Sigmoid colon (tissue), 7 donors: ENCODE data around the gene RGS11. TPM values are rescaled to one million over a fixed set of nuclear protein-coding genes. Genes with fewer than 3 reads are reported as not detected.

Source experiments
- DNase-seq: peaks from one replicate; pipeline ENCODE4 v3.0.0-alpha.2; 2019
- H3K27ac ChIP-seq, 4 donors: fragments of 200-600 bp; sonication (generic); one replicate each; pipeline ENCODE4 v1.5.1; 2016 to 2019; ENCODE audit warnings: mild to moderate bottlenecking in 1 of 4
- H3K27me3 ChIP-seq, 3 donors: fragments of 200-600 bp; sonication (generic); one replicate each; pipeline ENCODE4 v1.5.1; 2019; ENCODE audit warnings: mild to moderate bottlenecking in 1 of 3
- H3K36me3 ChIP-seq, 4 donors: fragments of 200-600 bp; sonication (generic); one replicate each; pipeline ENCODE4 v1.5.1; 2016 to 2019
- H3K4me1 ChIP-seq, 4 donors: fragments of 200-600 bp; sonication (generic); one replicate each; pipeline ENCODE4 v1.5.1; 2017 to 2019
- H3K4me3 ChIP-seq, 4 donors: fragments of 200-600 bp; sonication (generic); one replicate each; pipeline ENCODE4 v1.5.1; 2017 to 2019; ENCODE audit warnings: mild to moderate bottlenecking in 2 of 4, moderate library complexity in 1 of 4
- H3K9me3 ChIP-seq, 4 donors: fragments of 200-600 bp in 3 of 4; sonication (generic) in 3 of 4; one replicate each; pipeline versions ENCODE4 v1.5.1 to v1.6.1; 2013 to 2019
- EP300 ChIP-seq, 4 donors: sonication (generic); formaldehyde crosslinking; IDR thresholded peaks; one replicate each; pipeline ENCODE4 v1.6.1; 2017; ENCODE audit warnings: antibody characterized with exemption in 4 of 4
- POLR2A ChIP-seq, 2 donors: fragments of 450-650 bp; IDR thresholded peaks; one replicate each; pipeline ENCODE4 v1.6.1; 2016; ENCODE audit warnings: antibody characterized with exemption in 2 of 2, mild to moderate bottlenecking in 2 of 2, moderate library complexity in 2 of 2
- POLR2AphosphoS5 ChIP-seq, 4 donors: sonication (generic); formaldehyde crosslinking; IDR thresholded peaks; one replicate each; pipeline ENCODE4 v1.6.1; 2017; ENCODE audit warnings: antibody characterized with exemption in 4 of 4
- WGBS, 2 donors: extraction: QIAGEN DNeasy Blood & Tissue Kit; methylation state at CpG; one replicate each; pipeline ENCODE4 v1.1.7; 2013; 5-methylcytosine and 5-hydroxymethylcytosine counted together
- intact Hi-C: fragments of 100-400 bp; cut with DNase I; formaldehyde crosslinking; loops from one replicate; pipeline ENCODE4 v1.15.1; 2023
- polyA plus RNA-seq, 3 donors: library from polyadenylated mRNA; stranded (reverse); fragments of 200-250 nt; gene quantifications; one replicate each; pipeline ENCODE4 v1.2.3, GENCODE V29; 2013
- total RNA-seq, 4 donors: library from RNA; depleted of rRNA; stranded (reverse); fragments of >200 nt; gene quantifications; one replicate each; pipeline ENCODE4 v1.1.0, GENCODE V29; 2016
- TF ChIP-seq, protein P1 (sequence below), 4 experiments: fragments of 450-650 bp in 3 of 4; fragments of 200-600 bp in 1 of 4; IDR thresholded peaks; one replicate each; pipeline ENCODE4 v1.5.1; 2016 to 2019; ENCODE audit warnings: antibody characterized with exemption in 4 of 4, mild to moderate bottlenecking in 3 of 4, moderate library complexity in 2 of 4
- donor health status: healthy with polysubstance abuse.
- donor health status: Bipolar disorder and iron deficiency.
- donor health status: healthy.

Gene RGS11
- total and polyA plus RNA-seq, 7 donors = 0.23 to 24.9 (median 6.4) TPM

DNA sequence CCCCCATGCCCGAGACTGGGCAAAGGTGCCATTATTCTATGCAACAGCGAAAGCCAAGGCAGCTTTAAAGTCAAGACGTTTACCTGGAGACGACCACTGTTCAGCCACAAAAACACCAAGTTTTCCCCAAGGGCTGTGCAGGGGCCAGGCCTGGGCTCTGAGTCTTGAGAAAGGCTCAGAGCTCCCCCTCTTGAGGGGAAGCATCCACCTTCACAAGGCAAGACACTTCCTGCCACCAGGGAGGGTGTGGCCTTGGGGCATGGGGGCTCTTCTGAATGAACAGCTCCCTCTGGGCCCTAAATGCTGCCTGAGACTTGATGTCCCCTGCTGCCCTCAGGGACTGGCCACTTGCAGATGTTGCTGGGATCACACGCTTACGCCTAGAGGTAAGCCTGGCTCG is 33.7 kb upstream of the RGS11 start:
- H3K27me3 ChIP-seq = no peaks in the 10 kb centered on the region
- no peaks in the 10 kb centered on the region for H3K4me1 ChIP-seq
- H3K4me3 ChIP-seq = no peak overlapping the region
- H3K36me3 ChIP-seq = peaks cover 8 to 69% (median 33%) of the 10 kb centered on the region in 4 donors
- intact Hi-C loops = no loop called here
- DNase-seq = no peak
- no peak overlapping the region for H3K27ac ChIP-seq
- WGBS, 2 donors = 72 to 90% methylated on average over 7 of the region's 7 CpGs
- H3K9me3 ChIP-seq = no peaks in the 10 kb centered on the region
- TF ChIP-seq EP300 (IDR thresholded peaks at IDR 0.05) (no peak), POLR2A (IDR thresholded peaks at IDR 0.05) (no peak), POLR2AphosphoS5 (IDR thresholded peaks at IDR 0.05) (no peak)
- TF ChIP-seq, protein P1, sequence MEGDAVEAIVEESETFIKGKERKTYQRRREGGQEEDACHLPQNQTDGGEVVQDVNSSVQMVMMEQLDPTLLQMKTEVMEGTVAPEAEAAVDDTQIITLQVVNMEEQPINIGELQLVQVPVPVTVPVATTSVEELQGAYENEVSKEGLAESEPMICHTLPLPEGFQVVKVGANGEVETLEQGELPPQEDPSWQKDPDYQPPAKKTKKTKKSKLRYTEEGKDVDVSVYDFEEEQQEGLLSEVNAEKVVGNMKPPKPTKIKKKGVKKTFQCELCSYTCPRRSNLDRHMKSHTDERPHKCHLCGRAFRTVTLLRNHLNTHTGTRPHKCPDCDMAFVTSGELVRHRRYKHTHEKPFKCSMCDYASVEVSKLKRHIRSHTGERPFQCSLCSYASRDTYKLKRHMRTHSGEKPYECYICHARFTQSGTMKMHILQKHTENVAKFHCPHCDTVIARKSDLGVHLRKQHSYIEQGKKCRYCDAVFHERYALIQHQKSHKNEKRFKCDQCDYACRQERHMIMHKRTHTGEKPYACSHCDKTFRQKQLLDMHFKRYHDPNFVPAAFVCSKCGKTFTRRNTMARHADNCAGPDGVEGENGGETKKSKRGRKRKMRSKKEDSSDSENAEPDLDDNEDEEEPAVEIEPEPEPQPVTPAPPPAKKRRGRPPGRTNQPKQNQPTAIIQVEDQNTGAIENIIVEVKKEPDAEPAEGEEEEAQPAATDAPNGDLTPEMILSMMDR (IDR thresholded peaks at IDR 0.05) = no peak

DNA sequence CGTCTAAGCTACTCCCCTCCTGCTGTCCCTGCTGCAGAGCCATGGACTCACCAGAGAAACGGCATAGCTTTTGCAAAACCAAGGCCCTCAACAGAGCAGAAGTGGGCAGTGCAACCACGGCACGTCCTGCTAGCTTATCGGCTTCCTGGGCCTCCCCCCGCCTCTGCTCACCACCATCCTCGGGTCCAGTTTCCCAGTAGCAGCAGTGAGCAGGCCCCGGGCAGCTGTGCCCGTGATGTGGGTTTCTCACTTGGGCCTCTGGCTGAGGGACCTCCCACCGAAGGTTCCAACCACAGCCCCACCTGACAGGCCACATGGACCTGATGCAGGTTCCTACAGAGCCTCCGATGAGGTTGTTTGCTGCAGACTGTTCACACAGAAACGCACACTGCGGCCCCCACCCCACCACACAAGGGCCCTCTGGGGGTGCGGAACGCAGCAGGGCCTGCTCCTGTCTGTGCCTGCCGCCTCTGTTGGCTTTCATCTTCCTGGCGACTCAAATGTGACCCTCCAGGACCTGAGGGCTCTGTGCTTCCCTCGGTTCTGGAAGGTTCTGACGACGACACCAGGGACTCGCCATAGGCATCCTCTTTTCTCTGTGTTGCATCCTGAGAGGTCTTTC is 32.1 kb upstream of the RGS11 start:
- intact Hi-C loops = no loop called here
- Histone ChIP-seq H3K36me3 (peaks cover 0 to 67% (median 23%) of the 10 kb centered on the region in 4 donors), H3K4me1 (no peaks in the 10 kb centered on the region), H3K27ac (no peak overlapping the region), H3K9me3 (no peaks in the 10 kb centered on the region), H3K4me3 (no peak overlapping the region), H3K27me3 (no peaks in the 10 kb centered on the region)
- no peak for DNase-seq
- TF ChIP-seq EP300 (IDR thresholded peaks at IDR 0.05) = no peak
- TF ChIP-seq, protein P1 (IDR thresholded peaks at IDR 0.05) = no peak
- 84 to 91% methylated on average over 21 of the region's 21 CpGs for WGBS, 2 donors

DNA sequence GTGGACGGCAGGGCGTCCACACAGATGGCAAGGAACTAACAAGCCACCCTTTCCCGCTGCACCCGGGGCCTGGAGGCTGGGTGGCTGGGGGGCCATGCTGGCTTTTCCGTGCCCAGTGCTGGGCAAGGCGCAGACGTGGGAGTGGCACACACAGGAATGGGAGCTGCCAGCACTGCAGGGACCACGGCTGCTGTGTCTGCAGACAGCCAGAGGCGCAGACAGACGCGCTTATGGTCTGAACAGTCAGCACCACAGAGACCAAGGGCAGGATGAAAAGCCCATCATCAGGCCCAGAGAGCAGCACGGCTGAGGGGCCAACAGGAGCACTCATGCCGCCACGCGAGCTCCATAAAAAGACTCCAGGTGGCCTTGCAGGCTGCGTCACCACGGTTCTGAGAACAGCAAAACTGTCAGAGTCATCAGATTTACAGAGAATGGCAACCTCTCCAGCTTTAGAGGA is 31.2 kb upstream of the RGS11 start:
- intact Hi-C loops = no loop called here
- TF ChIP-seq POLR2A (IDR thresholded peaks at IDR 0.05) = no peak
- no peak for TF ChIP-seq POLR2AphosphoS5 (IDR thresholded peaks at IDR 0.05)
- TF ChIP-seq, protein P1 (IDR thresholded peaks at IDR 0.05) = no peak
- TF ChIP-seq EP300 (IDR thresholded peaks at IDR 0.05) = no peak
- 87 to 90% methylated on average over 17 of the region's 17 CpGs for WGBS, 2 donors
- Histone ChIP-seq H3K9me3 (no peaks in the 10 kb centered on the region), H3K36me3 (peaks cover 0 to 70% (median 21%) of the 10 kb centered on the region in 4 donors), H3K27me3 (no peaks in the 10 kb centered on the region), H3K4me1 (no peaks in the 10 kb centered on the region), H3K4me3 (no peak overlapping the region), H3K27ac (no peak overlapping the region)
- DNase-seq = no peak

DNA sequence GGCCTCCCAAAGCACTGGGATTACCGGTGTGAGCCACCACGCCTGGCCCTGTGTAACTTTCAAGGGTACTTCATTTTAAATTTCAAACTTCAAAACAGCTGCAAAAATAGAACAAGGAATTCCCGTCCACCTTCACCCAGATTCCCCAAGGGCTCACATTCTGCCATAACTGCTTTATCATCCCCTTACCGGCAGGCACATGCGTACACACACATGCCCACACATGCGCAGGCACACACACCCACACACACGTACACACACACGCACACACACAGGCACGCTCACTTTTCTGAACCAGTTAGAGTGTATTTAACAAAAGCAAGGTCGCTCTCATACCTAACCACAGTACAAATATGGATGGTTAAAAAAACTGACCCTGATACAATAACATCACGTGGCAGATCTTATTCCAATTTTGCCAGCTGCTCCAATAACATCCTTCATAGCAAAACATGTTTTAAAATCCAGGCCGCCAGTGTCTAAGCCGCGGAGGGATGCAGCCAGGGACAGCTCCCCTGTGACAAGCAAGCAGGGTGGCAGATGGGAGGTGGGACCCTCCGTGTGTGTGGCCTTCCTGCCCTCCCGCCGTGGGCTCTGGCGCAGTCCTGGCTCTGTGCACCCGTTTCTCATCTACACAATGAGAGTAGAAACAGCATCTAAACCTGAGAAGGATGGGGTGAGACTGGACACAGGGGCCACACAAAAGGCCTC is 30.3 kb upstream of the RGS11 start:
- intact Hi-C loops = no loop called here
- peaks cover 0 to 63% (median 16%) of the 10 kb centered on the region in 4 donors for H3K36me3 ChIP-seq
- 93 to 94% methylated on average over 19 of the region's 19 CpGs for WGBS, 2 donors

More for the DNA sequence above, 30.3 kb upstream of the RGS11 start:
- no peaks in the 10 kb centered on the region for H3K4me1 ChIP-seq
- no peak for DNase-seq
- TF ChIP-seq POLR2A (IDR thresholded peaks at IDR 0.05) (no peak), EP300 (IDR thresholded peaks at IDR 0.05) (no peak), POLR2AphosphoS5 (IDR thresholded peaks at IDR 0.05) (no peak)
- TF ChIP-seq, protein P1 (IDR thresholded peaks at IDR 0.05) = no peak
- H3K9me3 ChIP-seq = no peaks in the 10 kb centered on the region
- no peaks in the 10 kb centered on the region for H3K27me3 ChIP-seq
- H3K4me3 ChIP-seq = no peak overlapping the region
- no peak overlapping the region for H3K27ac ChIP-seq
